D721Med (cell line): ENCODE measurements around the gene TBXAS1.

Experiments
- DNase-seq: peaks from one replicate; pipeline ENCODE4 v3.0.0; 2011; ENCODE audit warnings: low spot score; ENCODE audit not compliant: insufficient read length
- FAIRE-seq: peaks from 2 replicates; lab custom pipeline; 2011; peaks lifted over from hg19 to GRCh38; lab: Jason Lieb, UNC
- CTCF ChIP-seq: IDR thresholded peaks from 2 replicates; pipeline ENCODE4 v1.5.1; 2012; ENCODE audit warnings: mild to moderate bottlenecking, control low read depth; ENCODE audit not compliant: insufficient read depth; ENCODE audit errors: missing control alignments

The TBXAS1 gene

GRCh38 chr7:140027858-140028257 is 198.8 kb downstream of the TBXAS1 start:
- no peak for TF ChIP-seq CTCF
- no peak for FAIRE-seq
- no peak for DNase-seq

GRCh38 chr7:140028311-140028710 is 199.2 kb downstream of the TBXAS1 start:
- no peak for DNase-seq
- no peak for FAIRE-seq
- TF ChIP-seq CTCF: no peak

- TF ChIP-seq CTCF: no peak
- FAIRE-seq: no peak
- DNase-seq: no peak
These were observed 200.0 kb downstream of the TBXAS1 start for GRCh38 chr7:140029072-140029471.

GRCh38 chr7:140031364-140031763 is 202.3 kb downstream of the TBXAS1 start:
- DNase-seq: no peak
- FAIRE-seq: no peak
- no peak for TF ChIP-seq CTCF

GRCh38 chr7:140033036-140033435 is 204.0 kb downstream of the TBXAS1 start:
- TF ChIP-seq CTCF: no peak
- DNase-seq (no peak), FAIRE-seq (no peak)

- no peak for TF ChIP-seq CTCF
- FAIRE-seq (no peak), DNase-seq (no peak)
These were observed 204.8 kb downstream of the TBXAS1 start for GRCh38 chr7:140033779-140034363.

- TF ChIP-seq CTCF: no peak
- FAIRE-seq: no peak
- no peak for DNase-seq
These were observed 205.4 kb downstream of the TBXAS1 start for GRCh38 chr7:140034421-140034820.
